GM04504 (cell line): ENCODE results near the gene SHC1.

Experiments
- DNase-seq: peaks from one replicate; pipeline ENCODE4 v3.0.0-alpha.2; 2012; ENCODE audit warnings: low read depth

Gene SHC1

GRCh38 chr1:154937085-154937987 is 33.2 kb downstream of the SHC1 start:
- DNase-seq: peak; percentile 89

- peak; percentile 94 for DNase-seq
Measured at GRCh38 chr1:154936555-154937084, 33.9 kb downstream of the SHC1 start, which contains the start of gene PMVK. PMVK (minus strand) TSS chr1:154936719; CDS start chr1:154936685, 34 bp downstream.

GRCh38 chr1:154935749-154936554 is 34.6 kb downstream of the SHC1 start:
- DNase-seq: no peak

GRCh38 chr1:154934358-154934948 is 36.1 kb downstream of the SHC1 start:
- no peak for DNase-seq

- no peak for DNase-seq
Measured at GRCh38 chr1:154931940-154932487, 38.5 kb downstream of the SHC1 start.

GRCh38 chr1:154926201-154926600 is 44.3 kb downstream of the SHC1 start:
- DNase-seq: no peak

GRCh38 chr1:154925335-154926170 is 45.0 kb downstream of the SHC1 start:
- DNase-seq: no peak

- no peak for DNase-seq
Measured at GRCh38 chr1:154923695-154924094, 46.9 kb downstream of the SHC1 start.

GRCh38 chr1:154913273-154913672 is 57.3 kb downstream of the SHC1 start:
- DNase-seq: no peak

GRCh38 chr1:154912755-154913154 is 57.8 kb downstream of the SHC1 start:
- DNase-seq: no peak
